Right lobe of liver (tissue), 4 donors: Measurements from ENCODE around the gene FMN1.

Source experiments
- POLR2A ChIP-seq: fragments of 450-650 bp; IDR thresholded peaks from one replicate; pipeline ENCODE4 v1.6.1; 2017; ENCODE audit warnings: antibody characterized with exemption, mild to moderate bottlenecking
- TF ChIP-seq, protein P1 (sequence below), 4 donors: fragments of 200-600 bp in 3 of 4; fragments of 450-650 bp in 1 of 4; IDR thresholded peaks; one replicate each; pipeline versions ENCODE4 v1.5.1 to v1.8.0; 2016 to 2022; ENCODE audit warnings: antibody characterized with exemption in 4 of 4, mild to moderate bottlenecking in 2 of 4
- donor health status: DM: no; HTN: no; CAD: no.
- donor health status: DM: no; HTN: no; CAD: no.
- donor health status: DM: no; HTN: yes; CAD: no.

DNA sequence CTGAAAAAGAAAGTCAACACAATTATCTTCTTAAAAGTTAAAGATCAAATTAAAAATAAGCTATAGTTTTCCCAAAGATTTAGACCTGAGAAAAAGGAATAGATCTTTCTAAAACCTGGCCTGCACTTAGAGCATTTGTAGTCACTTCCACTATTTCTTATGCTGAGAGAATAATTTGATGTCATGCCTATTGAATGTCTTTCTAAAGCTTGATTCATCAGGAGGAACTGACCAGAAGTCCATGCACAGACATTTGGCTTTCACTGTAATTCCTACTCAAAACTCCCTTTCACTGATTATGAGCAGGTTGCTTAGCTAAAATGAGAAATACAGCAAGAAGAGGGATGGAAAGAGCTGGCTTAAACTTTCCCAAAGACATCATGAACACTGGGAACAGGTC lies 472.4 kb downstream of the FMN1 start:
- TF ChIP-seq, protein P1, sequence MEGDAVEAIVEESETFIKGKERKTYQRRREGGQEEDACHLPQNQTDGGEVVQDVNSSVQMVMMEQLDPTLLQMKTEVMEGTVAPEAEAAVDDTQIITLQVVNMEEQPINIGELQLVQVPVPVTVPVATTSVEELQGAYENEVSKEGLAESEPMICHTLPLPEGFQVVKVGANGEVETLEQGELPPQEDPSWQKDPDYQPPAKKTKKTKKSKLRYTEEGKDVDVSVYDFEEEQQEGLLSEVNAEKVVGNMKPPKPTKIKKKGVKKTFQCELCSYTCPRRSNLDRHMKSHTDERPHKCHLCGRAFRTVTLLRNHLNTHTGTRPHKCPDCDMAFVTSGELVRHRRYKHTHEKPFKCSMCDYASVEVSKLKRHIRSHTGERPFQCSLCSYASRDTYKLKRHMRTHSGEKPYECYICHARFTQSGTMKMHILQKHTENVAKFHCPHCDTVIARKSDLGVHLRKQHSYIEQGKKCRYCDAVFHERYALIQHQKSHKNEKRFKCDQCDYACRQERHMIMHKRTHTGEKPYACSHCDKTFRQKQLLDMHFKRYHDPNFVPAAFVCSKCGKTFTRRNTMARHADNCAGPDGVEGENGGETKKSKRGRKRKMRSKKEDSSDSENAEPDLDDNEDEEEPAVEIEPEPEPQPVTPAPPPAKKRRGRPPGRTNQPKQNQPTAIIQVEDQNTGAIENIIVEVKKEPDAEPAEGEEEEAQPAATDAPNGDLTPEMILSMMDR (IDR thresholded peaks at IDR 0.05): no peak
- TF ChIP-seq POLR2A: no peak
